Astrocyte of the cerebellum (primary cell): ENCODE measurements around the gene AMFR.

Source experiments
- DNase-seq: peaks from one replicate; pipeline ENCODE4 v3.0.0-alpha.2; 2011; ENCODE audit warnings: low read depth
- H3K4me3 ChIP-seq: 2 replicates; pipeline ENCODE4 v1.5.1; 2011; ENCODE audit warnings: mild to moderate bottlenecking, low read depth, low read length, moderate library complexity
- in situ Hi-C: cut with HindIII; loops from 2 replicates; pipeline ENCODE4 v1.10.0; 2017; ENCODE audit warnings: low sequenced_read_pairs
- TF ChIP-seq, protein P1 (sequence below): IDR thresholded peaks from 2 replicates; pipeline ENCODE4 v1.5.1; 2012; ENCODE audit warnings: low read length, low read depth, moderate library complexity, mild to moderate bottlenecking; ENCODE audit errors: missing control alignments

The AMFR gene

DNA sequence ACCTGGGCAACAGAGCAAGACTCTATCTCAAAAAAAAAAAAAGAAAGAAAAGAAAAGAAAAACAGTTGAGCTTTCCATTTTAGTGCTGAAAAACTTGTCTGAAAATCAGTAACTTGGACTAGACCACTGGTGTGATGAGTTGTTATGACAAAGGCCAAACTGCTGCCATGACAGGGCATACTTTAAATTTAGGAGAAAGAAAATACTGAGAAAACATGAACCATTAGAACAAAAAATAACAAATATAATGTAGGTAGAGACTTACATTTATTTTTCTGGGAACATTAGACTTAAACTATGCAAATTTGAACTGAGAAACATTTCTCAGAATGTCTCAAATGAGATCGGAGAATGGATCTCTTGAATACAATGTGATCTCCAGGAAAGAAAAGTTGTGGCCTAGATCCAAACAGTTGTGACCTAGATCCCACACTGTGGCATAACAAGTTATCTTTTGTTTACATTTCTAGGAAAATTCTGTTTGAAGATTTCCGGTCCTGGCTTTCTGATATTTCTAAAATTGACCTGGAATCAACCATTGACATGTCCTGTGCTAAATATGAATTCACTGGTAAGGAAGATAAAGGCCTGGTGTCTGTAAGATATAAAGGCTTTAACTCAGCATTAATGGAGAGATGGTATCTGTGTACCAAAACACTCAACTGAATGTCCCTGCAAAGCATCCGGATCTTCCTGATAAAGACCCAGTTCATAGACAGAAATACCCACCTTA, 36.9 kb upstream of the AMFR start:
- TF ChIP-seq, protein P1, sequence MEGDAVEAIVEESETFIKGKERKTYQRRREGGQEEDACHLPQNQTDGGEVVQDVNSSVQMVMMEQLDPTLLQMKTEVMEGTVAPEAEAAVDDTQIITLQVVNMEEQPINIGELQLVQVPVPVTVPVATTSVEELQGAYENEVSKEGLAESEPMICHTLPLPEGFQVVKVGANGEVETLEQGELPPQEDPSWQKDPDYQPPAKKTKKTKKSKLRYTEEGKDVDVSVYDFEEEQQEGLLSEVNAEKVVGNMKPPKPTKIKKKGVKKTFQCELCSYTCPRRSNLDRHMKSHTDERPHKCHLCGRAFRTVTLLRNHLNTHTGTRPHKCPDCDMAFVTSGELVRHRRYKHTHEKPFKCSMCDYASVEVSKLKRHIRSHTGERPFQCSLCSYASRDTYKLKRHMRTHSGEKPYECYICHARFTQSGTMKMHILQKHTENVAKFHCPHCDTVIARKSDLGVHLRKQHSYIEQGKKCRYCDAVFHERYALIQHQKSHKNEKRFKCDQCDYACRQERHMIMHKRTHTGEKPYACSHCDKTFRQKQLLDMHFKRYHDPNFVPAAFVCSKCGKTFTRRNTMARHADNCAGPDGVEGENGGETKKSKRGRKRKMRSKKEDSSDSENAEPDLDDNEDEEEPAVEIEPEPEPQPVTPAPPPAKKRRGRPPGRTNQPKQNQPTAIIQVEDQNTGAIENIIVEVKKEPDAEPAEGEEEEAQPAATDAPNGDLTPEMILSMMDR, result no peak
- DNase-seq, result no peak
- H3K4me3 ChIP-seq, result no peak overlapping the region

DNA sequence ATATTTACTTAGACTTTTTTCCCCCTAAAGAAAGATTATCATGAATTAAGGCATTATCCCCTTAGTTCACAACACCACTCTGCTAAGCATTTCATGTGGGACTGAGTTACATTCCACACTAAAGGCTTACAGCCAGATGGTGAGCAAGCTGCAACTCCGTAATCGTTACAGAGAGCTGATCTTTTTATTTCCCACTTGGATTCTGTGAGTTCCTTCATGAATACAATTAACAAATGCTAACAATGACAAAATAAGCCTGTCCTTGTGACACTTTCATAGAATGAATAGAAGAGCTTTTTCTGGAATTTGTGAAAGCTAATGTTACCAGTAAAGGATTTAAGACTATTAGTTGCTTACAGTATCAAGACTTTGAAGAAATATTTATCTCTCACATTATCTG, 34.8 kb upstream of the AMFR start:
- DNase-seq, result no peak
- no peak overlapping the region for H3K4me3 ChIP-seq
- TF ChIP-seq, protein P1, result no peak
- in situ Hi-C loops, result no loop called here

More for the DNA sequence above, 36.9 kb upstream of the AMFR start:
- in situ Hi-C loops, result no loop called here

DNA sequence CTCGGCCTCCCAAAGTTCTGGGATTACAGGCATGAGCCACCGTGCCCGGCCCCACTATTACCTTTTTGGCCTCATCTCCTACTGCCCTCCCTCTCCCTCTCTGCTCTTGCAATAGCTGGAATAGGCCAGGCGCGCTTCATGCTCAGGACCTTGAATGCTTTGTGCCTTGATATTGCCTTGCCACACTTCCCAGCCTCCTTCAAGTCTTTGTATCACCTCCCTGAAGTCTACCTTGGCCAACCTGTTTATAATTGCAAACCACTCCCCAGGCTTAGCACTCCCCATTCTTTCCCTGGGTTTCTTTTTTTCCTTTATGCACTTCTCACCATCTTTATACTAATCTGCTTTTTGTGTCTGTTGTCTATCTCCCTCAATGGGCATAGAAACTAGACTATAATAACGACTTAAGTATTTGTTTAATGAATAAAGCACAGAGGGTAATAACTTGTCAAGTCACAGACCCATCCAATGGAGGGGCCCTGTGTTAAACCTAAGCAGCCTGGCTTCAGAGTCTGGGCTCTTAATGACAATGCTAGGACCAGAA, 32.7 kb upstream of the AMFR start:
- TF ChIP-seq, protein P1, result no peak
- in situ Hi-C loops, result no loop called here
- H3K4me3 ChIP-seq, result no peak overlapping the region
- no peak for DNase-seq

DNA sequence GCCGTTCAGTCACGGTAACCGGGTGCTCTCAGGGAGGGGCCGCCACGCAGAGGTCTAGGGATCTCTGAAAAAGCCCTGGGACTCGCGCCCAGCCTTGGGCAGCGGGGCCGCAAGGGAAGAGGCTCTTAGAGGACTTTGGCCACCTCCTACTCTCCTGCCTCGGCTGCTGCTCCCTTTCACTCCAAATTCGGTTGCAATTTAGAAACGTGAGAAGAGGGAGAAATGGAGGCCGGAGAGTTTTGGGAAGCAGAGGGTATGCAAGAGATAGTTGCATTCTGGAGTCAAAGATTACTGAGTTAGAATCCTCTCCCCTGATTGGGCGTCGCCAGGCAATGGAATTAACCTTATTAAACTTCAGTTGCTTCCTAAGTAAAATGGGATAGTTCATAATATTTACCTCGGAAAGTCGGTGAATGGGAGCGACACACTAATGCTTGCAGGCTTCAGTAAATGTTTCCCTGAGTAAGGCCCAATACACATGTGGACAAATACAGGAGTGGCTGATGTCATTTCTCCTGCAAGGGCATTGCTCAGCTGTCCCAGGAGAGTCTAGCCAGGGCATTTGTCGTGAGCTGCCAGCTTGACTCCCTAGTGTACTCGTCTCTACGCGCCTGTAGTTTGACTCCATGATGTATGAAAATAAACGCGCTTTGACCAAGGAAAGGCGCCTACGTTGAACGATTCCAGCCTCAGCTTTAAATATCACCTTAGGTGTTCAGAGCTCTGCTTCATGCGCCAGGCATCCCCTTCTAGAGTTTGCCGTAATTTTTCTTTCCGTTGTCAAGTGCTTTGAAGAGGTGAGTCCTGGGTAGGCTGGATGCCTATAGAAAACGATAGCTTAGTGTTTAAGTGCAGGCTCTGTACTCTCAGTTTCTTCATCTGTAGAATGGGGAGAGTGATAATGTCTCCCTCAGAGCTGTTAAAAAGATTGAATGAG, 26.7 kb upstream of the AMFR start:
- TF ChIP-seq, protein P1, result no peak
- in situ Hi-C loops, result no loop called here
- DNase-seq, result no peak
- peak overlapping the region; percentile 80 for H3K4me3 ChIP-seq

DNA sequence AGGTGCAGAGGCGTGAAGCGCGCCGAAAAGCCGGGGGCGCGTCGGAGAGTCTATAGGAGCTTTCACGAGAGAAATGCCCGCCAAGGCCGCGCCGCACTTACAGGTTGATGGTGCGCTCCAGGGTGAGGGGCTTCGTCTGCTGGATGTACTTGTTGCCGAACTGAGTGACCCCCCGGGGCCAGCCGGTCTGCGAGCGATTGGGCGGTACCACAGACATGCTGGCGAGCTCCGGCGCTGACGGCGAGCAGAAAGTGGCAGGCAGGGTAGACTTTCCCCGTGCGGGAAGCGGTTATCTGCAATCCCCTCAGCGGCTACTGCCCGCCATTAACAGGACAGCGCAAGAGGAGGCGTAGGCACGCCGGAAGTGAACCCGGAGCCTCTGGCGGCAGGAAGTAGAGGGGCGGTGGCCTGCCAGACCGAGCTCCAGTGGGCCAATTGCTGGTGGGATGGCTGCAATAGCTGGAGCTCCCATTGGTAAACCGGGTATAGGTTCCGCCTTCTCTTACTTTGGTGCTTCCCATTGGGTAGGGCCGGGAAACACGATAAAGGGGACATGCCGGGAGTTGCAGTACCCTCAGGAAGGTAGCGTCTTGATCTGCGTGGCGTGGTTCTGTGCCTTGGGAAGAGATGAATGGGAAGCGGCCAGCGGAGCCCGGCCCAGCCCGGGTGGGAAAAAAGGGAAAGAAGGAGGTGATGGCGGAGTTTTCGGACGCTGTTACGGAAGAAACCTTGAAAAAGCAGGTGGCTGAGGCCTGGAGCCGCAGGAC, 25.8 kb upstream of the AMFR start, which contains the start of the genes NUDT21 and OGFOD1:
TSS of gene NUDT21 (minus strand) at position 347 of the 767 bp plus-strand sequence. CDS start at position 217, 130 bp downstream.
TSS of gene OGFOD1 (plus strand) at position 569 of the 767 bp plus-strand sequence. CDS start at position 628, 59 bp downstream.
- H3K4me3 ChIP-seq, result peak within 1 kb of the TSS; percentile 80
- DNase-seq, result peak; percentile 96
- in situ Hi-C loops, result no loop called here
- TF ChIP-seq, protein P1, result peak; percentile 2
